NCI-H2227 (cell line): ENCODE results near the gene MRPL55.

Experiments used
- DNase-seq: peaks from one replicate; lab custom pipeline; 2025; ENCODE audit not compliant: unreplicated experiment; lab: John Stamatoyannopoulos, UW

The MRPL55 gene

GRCh38 chr1:228073857-228074545 lies 35.1 kb downstream of the MRPL55 start:
- DNase-seq: no peak

GRCh38 chr1:228073061-228073856 lies 35.8 kb downstream of the MRPL55 start:
- no peak for DNase-seq

GRCh38 chr1:228072658-228073043 lies 36.4 kb downstream of the MRPL55 start:
- no peak for DNase-seq

- DNase-seq: no peak
Observed at GRCh38 chr1:228071839-228072657, 37.1 kb downstream of the MRPL55 start.

GRCh38 chr1:228070851-228071250 lies 38.2 kb downstream of the MRPL55 start:
- no peak for DNase-seq

- DNase-seq: no peak
Observed at GRCh38 chr1:228070173-228070572, 38.9 kb downstream of the MRPL55 start.

GRCh38 chr1:228068359-228068758 lies 40.7 kb downstream of the MRPL55 start:
- no peak for DNase-seq

- DNase-seq: no peak
Observed at GRCh38 chr1:228066891-228067654, 42.0 kb downstream of the MRPL55 start.

GRCh38 chr1:228066416-228066815 lies 42.7 kb downstream of the MRPL55 start:
- DNase-seq: no peak

- no peak for DNase-seq
Observed at GRCh38 chr1:228065543-228066347, 43.4 kb downstream of the MRPL55 start.

GRCh38 chr1:228064741-228065542 lies 44.2 kb downstream of the MRPL55 start:
- DNase-seq: no peak

GRCh38 chr1:228064296-228064695 lies 44.8 kb downstream of the MRPL55 start:
- no peak for DNase-seq

- DNase-seq: no peak
Observed at GRCh38 chr1:228063251-228064191, 45.6 kb downstream of the MRPL55 start.

- DNase-seq: no peak
Observed at GRCh38 chr1:228062812-228063211, 46.3 kb downstream of the MRPL55 start.

- DNase-seq: no peak
Observed at GRCh38 chr1:228062085-228062791, 46.9 kb downstream of the MRPL55 start.

GRCh38 chr1:228061411-228062084 lies 47.6 kb downstream of the MRPL55 start:
- no peak for DNase-seq
